GM18867 (cell line): ENCODE measurements around the gene FAM13A.
"Not testable (repeated sequence)": the region's sequence is repeated elsewhere in the genome, so short reads cannot be mapped to it uniquely, and the experiment has no call there.

ENCODE experiments used
- ATAC-seq: cut with Tn5 transposase; IDR thresholded peaks from one replicate; pipeline ENCODE4 v1.9.1; 2021; ENCODE audit warnings: mild to moderate bottlenecking, moderate library complexity; ENCODE audit not compliant: unreplicated experiment

Gene FAM13A

DNA sequence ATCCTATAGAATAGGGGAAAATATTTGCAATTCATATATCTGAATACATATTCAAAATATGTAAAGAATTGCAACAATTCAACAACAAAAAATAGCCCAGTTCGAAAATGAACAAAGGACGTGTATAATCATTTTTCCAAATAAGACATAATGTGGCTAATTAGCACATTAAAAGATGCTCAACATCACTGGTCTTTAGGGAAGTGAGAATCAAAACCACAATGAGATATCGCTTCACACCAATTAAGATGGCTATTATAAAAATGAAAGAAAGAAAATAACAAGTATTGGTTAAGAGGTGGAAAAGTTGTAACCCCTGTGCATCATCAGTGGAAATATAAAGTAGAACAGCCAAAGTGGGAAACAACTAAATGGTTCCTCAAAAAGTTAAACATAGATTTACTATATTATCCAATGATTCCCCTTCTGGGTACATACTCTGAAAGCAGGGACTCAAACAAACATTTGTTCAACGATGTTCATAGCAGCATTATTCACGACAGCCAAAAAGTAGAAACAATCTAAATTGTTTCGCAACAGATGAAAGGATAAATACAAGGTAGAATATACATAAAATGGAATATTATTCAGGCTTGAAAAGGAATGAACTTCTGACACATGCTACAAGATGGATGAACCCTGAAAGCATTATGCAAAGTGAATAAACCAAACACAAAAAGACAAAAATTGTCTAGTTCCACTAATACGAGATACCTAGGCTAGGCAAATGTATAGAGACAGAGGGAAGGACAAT is 12.7 kb downstream of the FAM13A start:
- no peak for ATAC-seq

DNA sequence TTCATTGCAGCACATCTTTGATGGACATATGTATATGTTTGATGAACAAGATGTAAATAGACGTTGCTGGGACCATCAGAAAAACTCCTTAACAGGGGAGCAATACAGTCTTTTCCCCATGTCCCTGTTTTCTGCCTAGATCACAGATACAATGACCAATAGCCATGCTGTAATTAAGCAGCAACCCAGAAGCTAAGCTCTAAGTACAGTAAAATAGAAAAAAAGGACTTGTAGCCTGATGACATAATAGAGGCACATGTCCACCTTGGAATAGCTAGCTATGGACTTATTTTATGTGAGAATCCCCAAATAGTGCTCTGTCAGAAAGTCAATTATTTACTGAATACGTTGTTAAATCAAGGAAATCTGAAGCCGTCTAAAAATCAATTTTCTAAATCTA is 14.9 kb downstream of the FAM13A start:
- no peak for ATAC-seq

DNA sequence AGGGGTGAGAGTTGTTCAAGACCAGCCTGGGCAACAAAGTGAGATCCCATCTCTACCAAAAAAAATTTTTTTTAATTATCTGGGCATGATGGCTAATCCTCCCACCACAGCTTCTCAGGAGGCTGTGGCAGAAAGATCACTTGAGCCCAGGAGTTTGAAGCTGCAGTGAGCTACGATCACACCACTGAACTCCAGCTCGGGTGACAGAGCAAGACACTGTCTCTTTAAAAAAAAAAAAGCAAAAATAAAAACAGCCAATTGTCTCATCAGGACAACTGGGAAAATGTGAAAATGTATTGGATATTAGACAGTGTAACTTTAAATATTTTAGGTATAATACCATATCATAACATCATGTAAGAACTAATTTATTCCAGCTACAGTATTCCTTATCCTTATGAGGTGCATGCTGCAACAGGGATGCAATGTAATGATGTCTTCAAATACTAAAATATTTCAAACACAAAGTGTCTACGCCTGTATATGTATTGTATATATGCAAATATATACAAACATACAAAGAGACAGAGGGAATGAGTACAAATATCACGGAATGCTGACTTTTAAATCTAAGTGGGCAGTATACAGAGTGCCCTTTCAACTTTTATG is 17.2 kb downstream of the FAM13A start:
- ATAC-seq: no peak

DNA sequence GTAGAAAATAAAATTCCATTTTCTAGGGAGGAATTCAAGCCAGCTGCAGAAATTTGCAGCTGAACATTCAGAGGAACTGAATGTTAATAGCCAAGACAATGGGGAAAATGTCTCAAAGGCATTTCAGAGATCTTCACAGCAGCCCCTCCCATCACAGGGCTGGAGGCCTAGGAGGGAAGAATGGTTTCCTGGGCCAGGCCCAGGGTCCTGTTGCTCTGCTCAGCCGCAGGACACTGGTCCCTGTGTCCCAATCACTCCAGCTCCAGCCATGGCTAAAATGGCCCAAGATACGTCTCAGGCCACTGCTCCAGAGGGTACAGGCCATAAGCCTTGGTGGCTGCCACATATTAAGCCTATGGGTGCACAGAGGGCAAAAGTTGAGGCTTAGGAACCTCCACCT is 20.4 kb downstream of the FAM13A start:
- no peak for ATAC-seq

DNA sequence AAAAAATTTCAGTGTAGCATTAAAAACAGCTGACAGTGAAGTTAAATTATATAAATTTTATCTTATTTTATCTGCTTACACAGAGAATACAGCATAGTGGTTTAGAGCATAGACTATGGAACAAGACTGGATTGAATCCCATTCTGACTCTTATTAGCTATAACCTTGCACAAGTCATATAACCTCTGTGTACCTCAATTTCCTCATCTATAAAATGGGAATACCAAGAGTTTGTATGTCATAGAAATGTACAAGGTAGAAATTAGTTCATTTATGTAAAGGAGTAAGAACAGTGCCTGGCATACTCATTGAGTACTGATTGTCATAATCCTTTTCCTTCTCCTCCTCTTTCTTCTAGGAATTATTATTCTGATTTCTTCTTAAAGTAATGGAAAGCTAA is 25.7 kb downstream of the FAM13A start:
- no peak for ATAC-seq

DNA sequence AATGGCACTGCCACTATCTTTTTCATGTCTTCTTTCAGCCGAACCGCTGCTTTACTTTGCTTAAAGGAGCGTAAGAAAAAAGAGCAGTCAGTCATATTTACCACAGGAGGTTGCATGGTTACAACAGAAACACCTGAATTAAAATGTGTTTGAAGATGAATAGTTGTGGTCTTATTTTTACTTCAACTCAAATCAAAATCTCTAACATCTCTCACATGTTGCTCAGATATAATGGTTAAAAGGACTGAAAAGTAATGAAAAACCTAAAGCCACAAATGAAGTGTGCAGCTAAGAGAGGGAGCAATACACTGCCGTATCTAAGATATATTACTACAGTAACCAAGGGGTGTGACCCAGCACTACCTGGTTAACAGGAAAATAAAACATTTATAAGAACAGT is 27.4 kb downstream of the FAM13A start:
- ATAC-seq: no peak

DNA sequence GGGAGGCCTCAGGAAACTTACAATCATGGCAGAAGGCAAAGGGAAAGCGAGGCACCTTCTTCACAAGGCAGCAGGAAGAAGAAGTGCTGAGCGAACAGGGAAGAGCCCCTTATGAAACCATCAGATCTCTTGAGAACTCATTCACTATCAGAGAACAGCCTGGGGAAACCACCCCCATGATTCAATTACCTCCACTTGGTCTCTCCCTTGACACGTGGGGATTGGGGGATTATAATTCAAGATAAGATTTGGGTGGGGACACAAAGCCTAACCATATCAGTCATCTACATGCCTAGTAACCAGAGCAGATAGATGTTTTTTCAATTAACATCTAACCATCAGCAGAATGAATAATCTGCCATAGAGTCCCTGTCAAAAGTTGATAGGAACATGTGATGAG is 30.4 kb downstream of the FAM13A start:
- no peak for ATAC-seq

DNA sequence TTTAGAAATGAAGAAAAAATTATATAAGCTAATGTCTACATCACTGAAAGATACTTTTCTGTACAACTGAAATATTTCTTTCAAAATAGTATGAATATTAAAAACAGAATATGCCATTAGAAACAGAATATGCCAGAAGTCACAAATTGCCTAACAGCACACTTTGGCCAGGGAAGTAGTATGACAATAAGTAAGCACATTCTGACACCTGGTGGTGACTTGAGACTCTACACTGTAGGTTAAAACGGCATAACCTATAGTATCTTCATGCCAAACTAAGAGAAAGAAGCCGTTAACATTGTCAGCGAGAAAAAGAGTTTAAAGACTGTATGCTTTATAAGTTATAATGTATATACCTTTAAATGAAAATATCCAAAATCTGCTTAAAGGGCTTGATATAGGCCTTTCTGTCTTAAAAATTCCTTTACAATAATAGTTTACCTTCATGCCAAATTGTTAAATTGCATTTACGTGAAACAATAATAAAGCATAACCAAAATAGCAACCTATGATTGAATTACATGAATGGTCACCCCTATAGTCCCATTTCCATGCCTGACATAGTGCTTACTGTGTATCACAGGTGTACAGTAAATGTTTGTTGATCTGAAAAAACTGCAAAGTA is 32.8 kb downstream of the FAM13A start:
- peak; percentile 99 for ATAC-seq

DNA sequence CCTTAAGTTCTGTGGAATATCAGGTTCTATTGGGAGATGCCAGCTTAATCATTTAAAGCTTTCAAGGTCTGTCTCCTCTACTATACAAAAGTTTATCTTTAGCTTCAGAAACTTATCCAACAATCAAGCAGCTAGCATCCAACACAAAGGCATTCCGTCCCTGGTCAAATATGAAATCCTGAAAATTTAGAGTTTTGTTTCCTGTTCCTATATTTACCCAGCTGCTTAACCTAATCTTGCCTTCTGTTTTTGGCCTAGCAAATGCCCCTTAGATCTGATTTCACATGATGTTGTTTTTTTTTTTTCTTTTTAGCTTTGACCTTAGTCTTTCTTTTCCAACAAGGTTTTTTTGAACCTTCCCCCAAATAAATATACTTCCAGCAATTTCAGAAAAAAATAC is 33.8 kb downstream of the FAM13A start:
- ATAC-seq: no peak

DNA sequence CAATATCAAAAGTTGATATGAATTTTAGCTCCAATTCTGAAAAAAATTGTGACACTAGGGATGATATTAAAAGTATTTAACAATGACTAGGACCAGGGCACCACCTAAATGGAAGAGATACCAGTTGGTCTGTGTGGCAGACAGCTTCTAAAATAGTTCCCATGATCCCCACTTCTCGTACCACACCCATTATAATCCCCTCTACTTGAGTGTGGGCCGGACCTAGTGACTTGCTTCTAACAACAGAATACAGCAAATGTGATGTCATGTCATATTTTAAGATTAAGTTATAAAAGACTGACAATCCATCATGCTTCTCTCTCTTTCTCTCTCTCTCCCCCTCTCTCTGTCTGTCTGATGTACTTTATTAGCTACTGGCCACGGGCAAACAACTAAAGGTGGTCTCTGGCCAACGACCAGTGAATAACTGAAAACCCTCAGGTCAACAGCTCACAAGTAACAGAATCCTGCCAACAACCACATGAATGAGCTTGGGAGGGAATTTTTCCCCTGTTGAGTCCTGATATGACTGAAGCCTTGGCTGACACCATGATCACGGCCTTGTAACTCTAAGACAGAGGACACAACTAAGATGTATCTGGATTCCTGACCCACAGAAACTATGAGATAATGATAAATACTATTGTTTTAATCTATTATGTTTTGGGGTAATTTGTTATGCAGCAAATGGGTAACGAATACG is 34.4 kb downstream of the FAM13A start:
- ATAC-seq: no peak

DNA sequence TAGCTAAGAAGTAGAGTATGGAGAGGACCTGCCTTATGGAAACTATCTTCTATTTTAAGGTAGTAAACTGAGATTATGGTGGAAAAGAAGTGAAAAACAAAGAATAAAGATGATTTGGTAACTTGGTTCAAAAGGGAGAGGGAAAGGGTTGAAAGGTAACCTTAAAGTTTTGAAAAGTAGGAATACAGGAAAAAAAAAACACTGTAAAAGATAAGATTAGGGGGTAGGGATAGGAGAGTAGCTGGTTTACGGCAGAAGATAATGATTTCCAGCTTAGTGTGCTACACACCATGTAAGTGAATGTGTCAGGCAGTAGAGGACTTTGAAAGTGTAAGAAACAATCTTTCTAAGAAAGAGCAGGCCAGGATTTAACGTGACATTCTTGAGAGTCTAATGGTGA is 35.3 kb downstream of the FAM13A start:
- no peak for ATAC-seq

DNA sequence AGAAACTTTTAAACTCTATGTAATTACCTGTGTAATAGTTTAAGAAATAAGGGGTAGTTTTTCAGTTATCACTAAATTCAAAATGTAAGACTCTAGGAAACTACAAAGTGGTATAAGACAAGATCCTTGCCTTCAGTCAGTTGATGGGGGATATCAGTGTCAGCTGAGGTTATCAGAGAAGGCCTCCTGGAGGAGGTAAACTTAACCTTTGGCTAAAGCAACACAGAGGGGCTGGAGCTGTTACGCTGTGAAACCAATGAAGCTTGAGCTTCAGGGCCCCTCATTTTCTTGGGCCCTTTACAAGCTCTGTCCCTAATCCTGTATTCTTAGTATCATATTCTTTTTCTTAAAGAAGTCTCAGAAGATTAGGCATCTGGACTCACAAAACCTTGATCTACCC is 35.9 kb downstream of the FAM13A start:
- ATAC-seq: no peak

DNA sequence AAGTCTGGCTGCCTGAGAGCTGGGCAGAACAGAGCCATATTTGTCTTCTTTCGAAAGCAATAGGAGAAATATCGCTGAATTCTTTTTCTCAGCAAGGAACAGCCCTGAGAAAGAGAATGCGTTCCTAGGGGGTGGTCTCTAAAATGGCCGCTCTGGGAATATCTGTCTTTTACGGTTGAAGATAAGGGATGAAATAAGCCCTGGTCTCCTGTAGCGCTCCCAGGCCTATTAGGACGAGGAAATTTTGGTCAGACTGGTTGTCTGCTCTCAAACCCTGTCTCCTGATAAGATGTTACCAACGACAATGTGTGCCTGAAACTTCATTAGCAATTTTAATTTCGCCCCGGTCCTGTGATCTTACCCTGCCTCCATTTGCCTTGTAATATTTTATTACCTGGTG is 42.1 kb downstream of the FAM13A start:
- ATAC-seq: not testable (repeated sequence)

DNA sequence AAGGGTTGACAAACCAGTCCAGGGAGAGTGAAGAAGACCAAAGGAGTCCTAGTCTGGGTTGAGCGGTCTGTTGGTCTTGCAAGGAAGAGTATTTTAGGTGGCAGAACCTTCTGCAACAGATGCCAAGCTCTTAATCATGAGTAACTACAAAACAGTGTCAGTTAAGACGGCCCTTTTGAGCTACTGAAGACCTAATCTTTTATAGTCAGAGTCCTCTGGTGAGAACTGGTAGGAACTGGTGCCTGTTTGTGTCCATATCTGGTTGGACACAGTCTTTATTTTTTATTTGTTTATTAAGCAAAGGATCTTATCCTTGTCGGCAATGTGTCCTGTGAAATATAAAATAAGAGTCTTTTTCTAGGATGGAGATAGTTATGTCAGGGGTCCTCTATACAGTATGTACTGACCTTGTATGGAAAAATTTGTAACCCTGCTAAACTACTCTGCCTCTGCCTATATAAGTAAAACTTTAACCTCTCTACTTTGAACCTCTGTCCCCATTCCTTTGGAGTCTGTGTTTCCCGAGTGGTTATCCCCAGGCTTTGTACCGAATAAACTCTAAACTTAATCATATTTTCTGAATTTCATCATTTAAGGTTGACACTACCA is 47.1 kb downstream of the FAM13A start:
- ATAC-seq: no peak

DNA sequence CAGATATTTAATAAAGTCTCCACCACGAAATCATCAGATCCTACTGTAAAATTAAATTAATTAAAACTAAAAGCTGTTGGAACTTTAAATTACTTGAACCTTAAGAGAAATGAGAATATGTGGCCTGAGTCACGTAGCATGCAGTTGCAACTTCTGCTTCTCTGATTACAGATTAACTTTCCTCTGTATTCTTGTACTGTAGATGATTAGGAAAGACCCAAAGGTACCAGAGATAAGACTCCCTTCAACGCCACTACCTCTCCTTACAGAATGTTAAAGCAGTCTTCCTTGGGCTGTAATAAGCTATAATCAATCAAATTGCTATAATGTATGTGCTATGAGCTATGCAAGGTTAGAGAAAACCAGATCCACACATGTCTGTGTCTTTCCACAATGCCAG is 47.9 kb downstream of the FAM13A start:
- peak; percentile 63 for ATAC-seq

DNA sequence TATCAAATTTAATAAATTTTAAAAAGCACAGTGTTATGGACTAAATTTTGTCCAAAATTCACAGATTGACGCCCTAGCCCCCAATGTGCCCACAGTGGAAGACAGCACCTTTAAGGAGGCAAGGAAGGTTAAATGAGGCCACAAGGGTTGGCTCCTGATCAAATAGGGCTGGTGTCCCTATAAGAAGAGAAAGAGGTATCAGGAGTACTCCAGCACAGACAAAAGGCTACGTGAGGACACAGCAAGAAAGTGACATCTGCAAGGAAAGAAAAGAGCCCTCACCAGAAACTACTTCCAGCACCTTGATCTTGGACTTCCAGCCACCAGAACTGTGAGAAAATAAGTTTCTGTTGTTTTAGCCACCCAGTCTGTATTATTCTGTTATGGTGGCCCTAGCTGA is 48.8 kb downstream of the FAM13A start:
- ATAC-seq: no peak

DNA sequence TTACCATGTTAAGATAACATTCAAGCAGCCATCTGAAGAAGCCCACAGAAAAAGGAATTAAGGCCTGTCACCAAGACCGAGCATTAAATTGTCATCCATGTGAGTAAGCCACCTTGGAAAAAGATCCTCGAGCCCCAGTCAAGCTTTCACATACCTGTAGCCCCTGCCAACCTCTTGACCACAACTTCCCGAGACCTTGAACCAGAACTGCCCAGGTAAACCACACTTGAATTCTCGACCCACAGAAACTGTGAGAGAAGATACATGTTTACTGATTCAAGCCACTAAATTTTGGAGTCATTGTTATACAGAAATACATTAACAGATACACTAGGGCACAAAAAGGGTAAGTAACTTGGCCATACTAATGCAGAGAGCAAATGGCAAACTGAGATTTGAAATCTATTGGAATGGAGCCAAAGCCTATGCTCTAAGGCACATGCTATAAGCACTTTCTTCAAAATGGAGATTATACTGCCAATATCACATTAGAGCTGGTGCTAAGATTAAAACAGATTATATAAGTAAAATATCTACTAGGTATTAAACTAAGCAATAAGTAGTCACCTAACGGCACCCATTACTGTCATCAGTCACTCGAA is 49.5 kb downstream of the FAM13A start:
- no peak for ATAC-seq

DNA sequence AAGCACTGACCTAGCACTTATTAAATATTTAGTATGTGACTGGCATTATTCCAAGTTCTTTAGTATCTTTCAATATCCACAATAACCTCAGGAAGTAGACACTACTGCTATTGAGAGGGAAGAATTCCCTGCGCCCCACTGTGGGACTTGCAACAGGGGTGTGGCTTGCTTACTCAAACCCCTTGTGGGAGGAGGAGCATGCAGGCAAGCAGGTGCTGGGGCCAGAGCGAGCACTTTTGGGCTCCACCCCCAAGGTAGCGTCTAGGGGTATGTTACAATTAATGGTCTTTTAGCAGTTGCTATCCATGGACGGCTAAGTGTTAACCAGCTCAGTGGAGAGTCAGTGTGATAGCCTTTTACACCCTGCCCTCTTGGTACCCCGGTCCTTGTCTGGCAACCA is 50.7 kb downstream of the FAM13A start:
- no peak for ATAC-seq

DNA sequence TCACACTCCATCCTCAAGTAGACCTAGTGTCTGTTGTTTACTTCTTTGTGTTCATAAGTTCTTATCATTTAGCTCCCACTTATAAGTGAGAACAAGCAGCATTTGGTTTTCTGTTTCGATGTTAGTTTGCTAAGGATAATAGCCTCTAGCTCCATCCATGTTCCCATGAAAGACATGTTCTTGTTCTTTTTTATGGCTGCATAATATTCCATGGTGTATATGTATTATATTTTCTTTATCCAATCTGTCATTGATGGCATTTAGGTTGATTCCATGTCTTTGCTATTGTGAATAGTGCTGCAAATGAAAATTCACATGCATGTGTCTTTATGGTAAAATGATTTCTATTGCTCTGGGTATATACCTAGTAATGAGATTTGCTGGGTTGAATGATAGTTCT is 51.9 kb downstream of the FAM13A start:
- ATAC-seq: not testable (repeated sequence)

DNA sequence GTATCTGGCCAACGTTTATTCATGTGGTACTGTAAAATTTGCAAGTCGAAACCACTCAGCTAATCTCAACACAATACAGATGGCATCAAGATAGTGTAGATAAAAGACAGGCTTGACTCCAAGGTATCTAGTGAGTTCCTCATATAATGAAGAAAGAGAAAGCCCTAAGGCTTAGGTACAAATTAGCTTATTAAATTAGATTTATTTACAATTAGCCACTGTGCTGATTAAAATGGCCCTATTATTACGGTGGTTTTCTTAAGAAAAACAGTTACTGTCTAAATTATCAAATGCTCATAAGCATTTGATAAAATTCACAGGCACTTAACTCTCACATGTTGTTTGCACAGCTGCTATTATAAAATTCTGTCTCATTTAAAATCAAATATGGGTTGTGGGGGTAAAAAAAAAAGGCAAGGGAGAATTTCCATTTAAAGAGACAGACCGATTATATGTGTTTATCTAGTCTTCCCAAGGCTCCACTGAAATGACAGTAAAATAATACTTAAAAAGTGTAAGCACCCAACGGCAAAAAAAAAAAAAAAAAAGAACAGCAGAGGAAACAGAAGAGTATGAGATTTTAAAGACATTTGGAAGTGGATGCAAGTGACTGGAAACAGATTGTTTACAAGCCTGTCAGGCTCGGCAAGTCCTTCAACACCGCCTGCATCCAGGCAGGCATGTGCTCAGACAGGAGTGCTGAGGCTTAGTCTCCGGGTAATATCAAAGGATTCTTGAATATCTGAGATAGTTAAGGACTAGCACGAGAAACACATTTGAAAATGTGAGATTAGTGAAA is 55.1 kb downstream of the FAM13A start:
- no peak for ATAC-seq
